Common myeloid progenitor, CD34-positive (primary cell): ENCODE data around the gene CANT1.

Experiments used
- CTCF ChIA-PET: fragments of 350-600 bp; sonication (Branson Sonifier 250); formaldehyde crosslinking; loops from one replicate; lab custom pipeline; 2021; ENCODE audit warnings: antibody characterized with exemption; lab: Charles Lee
- POLR2A ChIA-PET: fragments of 350-600 bp; sonication (Branson Sonifier 250); formaldehyde crosslinking; loops from one replicate; lab custom pipeline; 2021; ENCODE audit warnings: antibody characterized with exemption; lab: Charles Lee
- DNase-seq, 3 donors: peaks; one replicate each; pipeline versions ENCODE4 v3.0.0 to v3.0.0-alpha.2; 2013
- H3K27ac ChIP-seq, 2 experiments: 1 replicate in 1 of 2; 2 replicates in 1 of 2; pipeline ENCODE4 v1.7.0; 2013; ENCODE audit warnings: inconsistent platforms in 2 of 2, low read length in 2 of 2, mild to moderate bottlenecking in 2 of 2, low read depth in 1 of 2, moderate library complexity in 1 of 2; ENCODE audit not compliant: severe bottlenecking in 2 of 2, insufficient read depth in 1 of 2, poor library complexity in 1 of 2
- H3K27me3 ChIP-seq, 5 experiments: replicated peaks in 2 of 5; 1 replicate in 3 of 5; 2 replicates in 2 of 5; pipeline versions ENCODE4 v1.6.1 to v1.7.0; 2013; ENCODE audit warnings: low read length in 4 of 5, mild to moderate bottlenecking in 2 of 5, moderate library complexity in 2 of 5, inconsistent platforms in 1 of 5; ENCODE audit not compliant: insufficient read depth in 5 of 5, control insufficient read depth in 4 of 5
- H3K36me3 ChIP-seq, 4 experiments: 1 replicate in 2 of 4; 2 replicates in 2 of 4; pipeline versions ENCODE4 v1.6.1 to v1.7.0; 2013; ENCODE audit warnings: low read length in 3 of 4, control low read depth in 1 of 4, mild to moderate bottlenecking in 1 of 4; ENCODE audit not compliant: control insufficient read depth in 4 of 4, insufficient read depth in 4 of 4
- H3K4me1 ChIP-seq, 4 experiments: 1 replicate in 3 of 4; 2 replicates in 1 of 4; pipeline versions ENCODE4 v1.6.1 to v1.7.1; 2013; ENCODE audit warnings: low read length in 3 of 4, mild to moderate bottlenecking in 3 of 4, control low read depth in 1 of 4, inconsistent platforms in 1 of 4, moderate library complexity in 1 of 4; ENCODE audit not compliant: control insufficient read depth in 4 of 4, insufficient read depth in 4 of 4; ENCODE audit errors: control extremely low read depth in 1 of 4
- H3K4me3 ChIP-seq, 7 experiments: 1 replicate in 4 of 7; 2 replicates in 3 of 7; pipeline versions ENCODE4 v1.5.1 to v1.7.0; 2013; ENCODE audit warnings: mild to moderate bottlenecking in 7 of 7, low read length in 6 of 7, moderate library complexity in 6 of 7, inconsistent platforms in 2 of 7, low read depth in 2 of 7, control low read depth in 1 of 7; ENCODE audit not compliant: insufficient read depth in 4 of 7, control insufficient read depth in 1 of 7; ENCODE audit errors: extremely low read depth in 1 of 7
- H3K9me3 ChIP-seq, 5 experiments: 1 replicate in 4 of 5; 2 replicates in 1 of 5; pipeline versions ENCODE4 v1.6.1 to v1.7.1; 2013; ENCODE audit warnings: low read length in 4 of 5, mild to moderate bottlenecking in 2 of 5, inconsistent platforms in 1 of 5, low read depth in 1 of 5, moderate library complexity in 1 of 5; ENCODE audit not compliant: control insufficient read depth in 4 of 5, insufficient read depth in 2 of 5; ENCODE audit errors: control extremely low read depth in 1 of 5
- WGBS: methylation state at CpG from one replicate; pipeline ENCODE4 v1.1.5; 2013; ENCODE audit not compliant: insufficient coverage; 5-methylcytosine and 5-hydroxymethylcytosine counted together

Gene CANT1

GRCh38 chr17:79051306-79051705 lies 41.7 kb upstream of the CANT1 start:
- no peaks in the 10 kb centered on the region for H3K4me1 ChIP-seq
- no peak overlapping the region for H3K4me3 ChIP-seq
- DNase-seq = no peak
- H3K27me3 ChIP-seq = peaks cover 0 to 2% (median 0%) of the 10 kb centered on the region in 5 experiments
- ChIA-PET POLR2A (no interaction called here), CTCF (no interaction called here)
- H3K36me3 ChIP-seq = no peaks in the 10 kb centered on the region
- WGBS = 88% methylated on average over 4 of the region's 6 CpGs
- H3K27ac ChIP-seq = no peak overlapping the region
- H3K9me3 ChIP-seq = peaks cover 0 to 12% (median 8%) of the 10 kb centered on the region in 5 experiments

GRCh38 chr17:79050551-79050950 lies 41.0 kb upstream of the CANT1 start:
- peaks cover 0 to 12% (median 8%) of the 10 kb centered on the region in 5 experiments for H3K9me3 ChIP-seq
- H3K4me3 ChIP-seq = no peak overlapping the region
- CTCF ChIA-PET = interaction anchor here (1.2 kb wide), 1 partner anchor 342 kb away, joined by 4 read pairs; no protein-coding TSS in a partner anchor
- no peaks in the 10 kb centered on the region for H3K36me3 ChIP-seq
- DNase-seq = no peak
- WGBS = 97% methylated on average over 6 of the region's 6 CpGs
- no peak overlapping the region for H3K27ac ChIP-seq
- POLR2A ChIA-PET = no interaction called here
- H3K27me3 ChIP-seq = peaks cover 0 to 2% (median 0%) of the 10 kb centered on the region in 5 experiments
- H3K4me1 ChIP-seq = no peaks in the 10 kb centered on the region

- Histone ChIP-seq H3K9me3 (peaks cover 0 to 12% (median 8%) of the 10 kb centered on the region in 5 experiments), H3K4me1 (no peaks in the 10 kb centered on the region), H3K4me3 (no peak overlapping the region), H3K27me3 (peaks cover 0 to 2% (median 1%) of the 10 kb centered on the region in 5 experiments), H3K36me3 (no peaks in the 10 kb centered on the region), H3K27ac (no peak overlapping the region)
- POLR2A ChIA-PET = no interaction called here
- 97% methylated on average over 5 of the region's 11 CpGs for WGBS
- CTCF ChIA-PET = interaction anchor here (1.1 to 2.1 kb wide), 3 partner anchors 13 to 342 kb away, joined by 3 to 7 read pairs (median 4); no protein-coding TSS in a partner anchor
- no peak for DNase-seq
Observed at GRCh38 chr17:79049821-79050220, 40.3 kb upstream of the CANT1 start.

- Histone ChIP-seq H3K4me1 (no peaks in the 10 kb centered on the region), H3K27me3 (peaks cover 0 to 2% (median 1%) of the 10 kb centered on the region in 5 experiments), H3K27ac (no peak overlapping the region), H3K9me3 (peaks cover 0 to 9% (median 2%) of the 10 kb centered on the region in 5 experiments), H3K4me3 (no peak overlapping the region), H3K36me3 (no peaks in the 10 kb centered on the region)
- ChIA-PET POLR2A (no interaction called here), CTCF (interaction anchor here (0.7 to 2.1 kb wide), 7 partner anchors 12 to 343 kb away, joined by 3 to 7 read pairs (median 3); no protein-coding TSS in a partner anchor)
- 79% methylated on average over 17 of the region's 21 CpGs for WGBS
- no peak for DNase-seq
Observed at GRCh38 chr17:79048826-79049755, 39.5 kb upstream of the CANT1 start.

- peaks cover 0 to 2% (median 1%) of the 10 kb centered on the region in 5 experiments for H3K27me3 ChIP-seq
- H3K9me3 ChIP-seq = peaks cover 0 to 2% (median 0%) of the 10 kb centered on the region in 5 experiments
- 96% methylated on average over 28 of the region's 41 CpGs for WGBS
- ChIA-PET POLR2A (no interaction called here), CTCF (interaction anchor here (0.7 to 2.1 kb wide), 8 partner anchors 12 to 344 kb away, joined by 3 to 7 read pairs (median 3); no protein-coding TSS in a partner anchor)
- DNase-seq = no peak
- no peak overlapping the region for H3K27ac ChIP-seq
- no peak overlapping the region for H3K4me3 ChIP-seq
- no peaks in the 10 kb centered on the region for H3K4me1 ChIP-seq
- H3K36me3 ChIP-seq = no peaks in the 10 kb centered on the region
Observed at GRCh38 chr17:79047923-79048825, 38.6 kb upstream of the CANT1 start.

- Histone ChIP-seq H3K27ac (no peak overlapping the region), H3K36me3 (no peaks in the 10 kb centered on the region), H3K4me3 (no peak overlapping the region), H3K4me1 (no peaks in the 10 kb centered on the region), H3K9me3 (no peaks in the 10 kb centered on the region), H3K27me3 (peaks cover 0 to 2% (median 0%) of the 10 kb centered on the region in 5 experiments)
- WGBS = 98% methylated on average over 29 of the region's 30 CpGs
- CTCF ChIA-PET = interaction anchor here (1.0 to 2.1 kb wide), 3 partner anchors 13 to 345 kb away, joined by 3 to 7 read pairs (median 5); no protein-coding TSS in a partner anchor
- POLR2A ChIA-PET = no interaction called here
- DNase-seq = no peak
Observed at GRCh38 chr17:79047291-79047920, 37.8 kb upstream of the CANT1 start.
